Measurements from ENCODE around the gene VASH2.

The VASH2 gene

GRCh38 chr1:212982430-212983152 lies 32.2 kb downstream of the VASH2 start:
- ATAC-seq, result no peak
- no peak for TF ChIP-seq ZC3H10 (CRISPR knock-in tag; IDR thresholded peaks at IDR 0.05)
- TF ChIP-seq, protein P1, sequence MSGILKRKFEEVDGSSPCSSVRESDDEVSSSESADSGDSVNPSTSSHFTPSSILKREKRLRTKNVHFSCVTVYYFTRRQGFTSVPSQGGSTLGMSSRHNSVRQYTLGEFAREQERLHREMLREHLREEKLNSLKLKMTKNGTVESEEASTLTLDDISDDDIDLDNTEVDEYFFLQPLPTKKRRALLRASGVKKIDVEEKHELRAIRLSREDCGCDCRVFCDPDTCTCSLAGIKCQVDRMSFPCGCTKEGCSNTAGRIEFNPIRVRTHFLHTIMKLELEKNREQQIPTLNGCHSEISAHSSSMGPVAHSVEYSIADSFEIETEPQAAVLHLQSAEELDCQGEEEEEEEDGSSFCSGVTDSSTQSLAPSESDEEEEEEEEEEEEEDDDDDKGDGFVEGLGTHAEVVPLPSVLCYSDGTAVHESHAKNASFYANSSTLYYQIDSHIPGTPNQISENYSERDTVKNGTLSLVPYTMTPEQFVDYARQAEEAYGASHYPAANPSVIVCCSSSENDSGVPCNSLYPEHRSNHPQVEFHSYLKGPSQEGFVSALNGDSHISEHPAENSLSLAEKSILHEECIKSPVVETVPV (CRISPR knock-in tag; IDR thresholded peaks at IDR 0.05), result no peak
- no peak for TF ChIP-seq TSHZ2 (CRISPR knock-in tag; IDR thresholded peaks at IDR 0.05)
- no peak for TF ChIP-seq TOX (CRISPR knock-in tag; IDR thresholded peaks at IDR 0.05; ENCODE audit: borderline replicate concordance)
- TF ChIP-seq BACH2 (CRISPR knock-in tag; IDR thresholded peaks at IDR 0.05; ENCODE audit: borderline replicate concordance), result no peak
- no peak for TF ChIP-seq PATZ1 (CRISPR knock-in tag; IDR thresholded peaks at IDR 0.05; ENCODE audit: borderline replicate concordance)
- no peak for TF ChIP-seq CSDC2 (CRISPR knock-in tag; IDR thresholded peaks at IDR 0.05)
- TF ChIP-seq RARB (CRISPR knock-in tag; IDR thresholded peaks at IDR 0.05), result no peak
- no peak for TF ChIP-seq ZNF70 (CRISPR knock-in tag; IDR thresholded peaks at IDR 0.05)
- no peak for TF ChIP-seq ZNF8 (CRISPR knock-in tag; IDR thresholded peaks at IDR 0.05)
- no peak for TF ChIP-seq ESRRG (CRISPR knock-in tag; IDR thresholded peaks at IDR 0.05)
- TF ChIP-seq ARNTL (CRISPR knock-in tag; IDR thresholded peaks at IDR 0.05; ENCODE audit: borderline replicate concordance, low read depth), result no peak
- TF ChIP-seq ISL1 (CRISPR knock-in tag; IDR thresholded peaks at IDR 0.05), result no peak
- no peak for TF ChIP-seq CREB5 (CRISPR knock-in tag; IDR thresholded peaks at IDR 0.05; ENCODE audit: low read depth)
- TF ChIP-seq ZFP3 (CRISPR knock-in tag; IDR thresholded peaks at IDR 0.05), result no peak
- no peak for TF ChIP-seq OSR1 (CRISPR knock-in tag; IDR thresholded peaks at IDR 0.05)
- no peak for TF ChIP-seq PPARA (CRISPR knock-in tag; IDR thresholded peaks at IDR 0.05; ENCODE audit: borderline replicate concordance)
- TF ChIP-seq SNAI2 (CRISPR knock-in tag; IDR thresholded peaks at IDR 0.05), result no peak
- no peak for TF ChIP-seq TCF4 (CRISPR knock-in tag; IDR thresholded peaks at IDR 0.05; ENCODE audit: borderline replicate concordance)
- no peak for TF ChIP-seq POU6F1 (CRISPR knock-in tag; IDR thresholded peaks at IDR 0.05; ENCODE audit: borderline replicate concordance, low read depth)

DNA sequence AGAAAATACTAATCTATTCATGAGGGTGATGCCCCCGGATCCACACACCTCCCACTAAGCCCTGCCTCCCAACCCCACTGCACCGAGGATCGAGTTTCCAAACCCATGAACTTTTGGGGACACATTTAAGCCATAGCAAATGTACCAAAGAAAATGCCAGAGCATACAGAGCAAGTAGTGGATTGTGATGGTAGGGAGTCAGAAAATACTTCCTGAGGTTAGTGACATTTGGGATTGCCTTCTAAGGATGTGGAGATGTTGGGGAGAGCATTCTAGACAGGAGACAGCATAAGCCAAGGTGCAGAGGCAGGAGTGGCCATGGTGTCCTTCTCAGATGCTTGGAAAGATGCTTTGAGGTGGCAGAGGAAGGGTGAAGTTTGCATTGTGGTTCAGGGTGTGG lies 33.1 kb downstream of the VASH2 start:
- no peak for ATAC-seq
- TF ChIP-seq ZC3H10 (CRISPR knock-in tag; IDR thresholded peaks at IDR 0.05) (no peak), ZNF565 (CRISPR knock-in tag; conservative IDR thresholded peaks at IDR 0.05; ENCODE audit: low read depth) (no peak), GLIS3 (CRISPR knock-in tag; IDR thresholded peaks at IDR 0.05) (no peak), TSHZ2 (CRISPR knock-in tag; IDR thresholded peaks at IDR 0.05) (no peak), ZFP30 (CRISPR knock-in tag; IDR thresholded peaks at IDR 0.05) (no peak), ZNF70 (CRISPR knock-in tag; IDR thresholded peaks at IDR 0.05) (no peak), ISL1 (CRISPR knock-in tag; IDR thresholded peaks at IDR 0.05) (no peak), ZFP3 (CRISPR knock-in tag; IDR thresholded peaks at IDR 0.05) (no peak), ESRRG (CRISPR knock-in tag; IDR thresholded peaks at IDR 0.05) (no peak), TOX (CRISPR knock-in tag; IDR thresholded peaks at IDR 0.05; ENCODE audit: borderline replicate concordance) (no peak), ARNTL (CRISPR knock-in tag; IDR thresholded peaks at IDR 0.05; ENCODE audit: borderline replicate concordance, low read depth) (no peak), ZNF8 (CRISPR knock-in tag; IDR thresholded peaks at IDR 0.05) (no peak), POU6F1 (CRISPR knock-in tag; IDR thresholded peaks at IDR 0.05; ENCODE audit: borderline replicate concordance, low read depth) (no peak), PATZ1 (CRISPR knock-in tag; IDR thresholded peaks at IDR 0.05; ENCODE audit: borderline replicate concordance) (no peak)

Measured in SK-N-SH treated with all-trans-retinoic acid at 6 μM for 48 hours (cell line).